ENCODE data around the gene RTN1. TPM values are rescaled to one million over a fixed set of nuclear protein-coding genes. Genes with fewer than 3 reads are reported as not detected.

Gene RTN1
- total RNA-seq, 1 donor, result under 0.01 TPM

GRCh38 chr14:59566725-59567124 is 303.9 kb downstream of the RTN1 start:
- H4K20me1 ChIP-seq (ENCODE audit: insufficient read depth, low read length), result no peaks in the 10 kb centered on the region
- DNase-seq (ENCODE audit: insufficient read length, low spot score, missing footprints), result no peak
- H3K27me3 ChIP-seq (ENCODE audit: insufficient read depth, low read length), result peaks cover 2% of the 10 kb centered on the region
- H3K79me2 ChIP-seq (ENCODE audit: insufficient read depth, low read length), result no peaks in the 10 kb centered on the region
- no peak overlapping the region for H3K4me2 ChIP-seq (ENCODE audit: insufficient read depth, low read length)
- no peak overlapping the region for H3K4me3 ChIP-seq (ENCODE audit: insufficient read depth, low read length)
- no peaks in the 10 kb centered on the region for H3K4me1 ChIP-seq (ENCODE audit: insufficient read depth, low read length)
- no peak for TF ChIP-seq CTCF (IDR thresholded peaks at IDR 0.05; ENCODE audit: extremely low read depth, low read depth, low read length)
- no peak overlapping the region for H3K27ac ChIP-seq (ENCODE audit: low read depth, low read length)
- no peaks in the 10 kb centered on the region for H3K36me3 ChIP-seq (ENCODE audit: insufficient read depth, low read length)
- no peak overlapping the region for H2AFZ ChIP-seq (ENCODE audit: low read length)
- H3K9me3 ChIP-seq (ENCODE audit: low read depth, low read length), result no peaks in the 10 kb centered on the region

GRCh38 chr14:59566296-59566695 is 304.3 kb downstream of the RTN1 start:
- Histone ChIP-seq H3K36me3 (ENCODE audit: insufficient read depth, low read length) (no peaks in the 10 kb centered on the region), H3K4me1 (ENCODE audit: insufficient read depth, low read length) (no peaks in the 10 kb centered on the region), H4K20me1 (ENCODE audit: insufficient read depth, low read length) (no peaks in the 10 kb centered on the region), H3K79me2 (ENCODE audit: insufficient read depth, low read length) (no peaks in the 10 kb centered on the region), H3K4me3 (ENCODE audit: insufficient read depth, low read length) (no peak overlapping the region), H3K9me3 (ENCODE audit: low read depth, low read length) (no peaks in the 10 kb centered on the region), H3K4me2 (ENCODE audit: insufficient read depth, low read length) (no peak overlapping the region), H3K27ac (ENCODE audit: low read depth, low read length) (no peak overlapping the region), H2AFZ (ENCODE audit: low read length) (no peak overlapping the region), H3K27me3 (ENCODE audit: insufficient read depth, low read length) (peaks cover 2% of the 10 kb centered on the region)
- DNase-seq (ENCODE audit: insufficient read length, low spot score, missing footprints), result no peak
- no peak for TF ChIP-seq CTCF (IDR thresholded peaks at IDR 0.05; ENCODE audit: extremely low read depth, low read depth, low read length)

DNA sequence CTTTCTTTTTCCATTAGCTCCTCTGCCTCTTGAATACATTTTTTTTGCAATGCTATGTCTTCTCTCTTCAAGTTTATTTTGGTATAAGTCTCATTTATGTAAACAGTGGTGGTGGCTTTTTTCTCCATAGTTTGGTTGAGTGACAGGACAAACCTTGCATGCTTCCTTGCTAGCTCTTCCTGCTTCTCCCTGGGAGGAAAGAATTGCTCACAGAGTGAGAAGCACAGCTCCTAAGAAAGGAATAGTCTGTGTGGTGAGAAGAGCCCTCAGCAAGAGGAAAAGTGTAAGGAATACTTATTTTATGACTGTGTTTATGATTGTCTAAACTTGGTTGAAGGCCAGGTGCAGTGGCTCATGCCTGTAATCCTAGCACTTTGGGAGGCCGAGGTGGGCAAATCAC is 305.5 kb downstream of the RTN1 start:
- no peak overlapping the region for H3K4me3 ChIP-seq (ENCODE audit: insufficient read depth, low read length)
- no peaks in the 10 kb centered on the region for H4K20me1 ChIP-seq (ENCODE audit: insufficient read depth, low read length)
- H3K27ac ChIP-seq (ENCODE audit: low read depth, low read length), result no peak overlapping the region
- H3K4me1 ChIP-seq (ENCODE audit: insufficient read depth, low read length), result no peaks in the 10 kb centered on the region
- peaks cover 2% of the 10 kb centered on the region for H3K27me3 ChIP-seq (ENCODE audit: insufficient read depth, low read length)
- no peaks in the 10 kb centered on the region for H3K36me3 ChIP-seq (ENCODE audit: insufficient read depth, low read length)
- TF ChIP-seq CTCF (IDR thresholded peaks at IDR 0.05; ENCODE audit: extremely low read depth, low read depth, low read length), result no peak
- H3K9me3 ChIP-seq (ENCODE audit: low read depth, low read length), result no peaks in the 10 kb centered on the region
- DNase-seq (ENCODE audit: insufficient read length, low spot score, missing footprints), result no peak
- H3K79me2 ChIP-seq (ENCODE audit: insufficient read depth, low read length), result no peaks in the 10 kb centered on the region
- no peak overlapping the region for H3K4me2 ChIP-seq (ENCODE audit: insufficient read depth, low read length)
- H2AFZ ChIP-seq (ENCODE audit: low read length), result no peak overlapping the region

- H2AFZ ChIP-seq (ENCODE audit: low read length), result no peak overlapping the region
- no peaks in the 10 kb centered on the region for H3K79me2 ChIP-seq (ENCODE audit: insufficient read depth, low read length)
- no peaks in the 10 kb centered on the region for H3K4me1 ChIP-seq (ENCODE audit: insufficient read depth, low read length)
- no peak for DNase-seq (ENCODE audit: insufficient read length, low spot score, missing footprints)
- no peak overlapping the region for H3K4me3 ChIP-seq (ENCODE audit: insufficient read depth, low read length)
- H3K9me3 ChIP-seq (ENCODE audit: low read depth, low read length), result no peaks in the 10 kb centered on the region
- no peaks in the 10 kb centered on the region for H4K20me1 ChIP-seq (ENCODE audit: insufficient read depth, low read length)
- no peak overlapping the region for H3K4me2 ChIP-seq (ENCODE audit: insufficient read depth, low read length)
- no peaks in the 10 kb centered on the region for H3K36me3 ChIP-seq (ENCODE audit: insufficient read depth, low read length)
- no peak overlapping the region for H3K27ac ChIP-seq (ENCODE audit: low read depth, low read length)
- no peak for TF ChIP-seq CTCF (IDR thresholded peaks at IDR 0.05; ENCODE audit: extremely low read depth, low read depth, low read length)
- H3K27me3 ChIP-seq (ENCODE audit: insufficient read depth, low read length), result peaks cover 2% of the 10 kb centered on the region
Measured at GRCh38 chr14:59564366-59564765, 306.2 kb downstream of the RTN1 start.

Measured in osteoblast (primary cell).